HG02588 (cell line): ENCODE data around the gene SLC25A20.

Experiments used
- ATAC-seq: cut with Tn5 transposase; IDR thresholded peaks from one replicate; pipeline ENCODE4 v1.9.1; 2021; ENCODE audit warnings: mild to moderate bottlenecking, moderate library complexity; ENCODE audit not compliant: unreplicated experiment

The SLC25A20 gene

DNA sequence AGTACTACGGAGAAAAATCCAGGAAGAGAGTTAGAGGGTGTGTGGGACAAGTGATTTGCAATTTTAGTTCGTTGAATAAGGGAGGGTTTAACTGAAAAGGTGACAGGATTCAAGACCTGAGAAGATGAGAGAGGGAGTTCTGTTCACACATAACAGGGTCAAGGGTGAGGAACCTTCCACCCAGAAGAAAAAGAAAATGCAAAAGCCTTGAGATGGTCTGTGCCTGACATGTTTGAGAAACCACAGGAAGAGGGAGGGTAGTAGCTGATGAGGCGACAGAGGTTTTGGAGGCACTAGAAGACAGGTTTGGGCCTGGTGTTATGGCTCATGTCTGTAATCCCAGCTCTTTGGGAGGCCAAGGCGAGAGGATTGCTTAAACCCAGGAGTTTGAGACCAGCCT is 591 bp upstream of the SLC25A20 start:
- no peak for ATAC-seq

DNA sequence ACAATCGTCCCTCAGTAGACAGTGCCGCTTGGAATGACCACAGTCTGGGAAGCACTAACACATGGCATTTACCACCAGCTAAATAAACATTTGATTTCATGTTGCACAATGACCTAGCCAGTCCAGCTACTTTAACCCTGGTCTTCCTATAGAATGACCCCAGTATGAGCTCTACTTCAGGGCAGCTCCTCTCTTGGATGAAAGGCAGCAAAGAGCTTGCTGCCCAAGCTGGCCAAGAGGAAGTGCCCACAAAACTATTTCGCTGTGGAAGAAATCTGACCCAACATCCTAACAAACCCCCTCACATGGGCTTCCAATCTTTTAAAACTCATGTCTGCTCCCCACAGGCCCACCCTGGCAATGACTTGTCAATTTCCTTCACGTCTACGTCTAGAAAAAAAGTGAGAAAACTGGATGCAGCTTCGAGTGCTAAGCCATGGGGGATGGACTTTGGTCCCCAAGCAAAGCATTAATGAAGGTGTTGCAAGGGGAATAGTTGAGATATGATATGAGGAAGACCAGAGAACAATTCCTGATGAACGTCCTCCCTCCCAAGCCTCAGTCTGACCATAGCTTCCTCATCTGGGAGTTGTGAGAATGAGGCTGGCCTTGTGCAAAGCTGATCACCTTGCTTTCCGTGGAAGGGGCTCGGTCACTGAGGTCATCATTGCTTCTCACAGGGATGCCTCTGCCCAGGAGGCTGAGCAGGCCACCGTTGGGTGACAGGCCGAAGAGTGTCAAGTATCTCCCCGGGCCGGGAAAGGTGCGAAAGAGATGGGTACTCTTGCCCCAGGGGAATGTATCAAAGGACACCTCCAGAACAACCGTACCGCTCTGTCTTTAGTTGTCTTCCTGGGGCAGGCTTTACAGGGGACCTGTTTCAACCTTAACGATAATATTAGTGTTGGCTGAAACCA is 964 bp downstream of the SLC25A20 start:
- no peak for ATAC-seq

DNA sequence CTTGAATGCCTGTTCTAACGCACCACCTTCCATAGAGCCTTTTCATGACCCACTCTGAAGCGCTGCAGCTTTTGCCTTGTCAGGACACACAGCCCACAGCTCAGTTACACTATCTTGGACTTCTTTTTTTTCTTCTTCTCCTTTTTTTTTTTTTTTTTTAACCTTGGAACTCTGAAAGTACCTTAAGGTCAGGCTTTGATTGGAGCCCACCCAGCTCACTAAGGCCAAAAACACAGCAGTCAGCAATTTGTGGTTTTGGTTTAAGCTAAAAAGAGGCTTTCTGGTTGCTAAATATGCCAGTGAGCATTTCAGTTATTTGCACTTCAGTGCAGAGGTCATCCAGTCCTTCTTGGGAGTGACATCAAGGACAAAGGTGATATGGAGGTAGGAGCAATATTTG is 1.7 kb downstream of the SLC25A20 start:
- no peak for ATAC-seq

- no peak for ATAC-seq
Observed at GRCh38 chr3:48894516-48894915, 4.2 kb downstream of the SLC25A20 start.

DNA sequence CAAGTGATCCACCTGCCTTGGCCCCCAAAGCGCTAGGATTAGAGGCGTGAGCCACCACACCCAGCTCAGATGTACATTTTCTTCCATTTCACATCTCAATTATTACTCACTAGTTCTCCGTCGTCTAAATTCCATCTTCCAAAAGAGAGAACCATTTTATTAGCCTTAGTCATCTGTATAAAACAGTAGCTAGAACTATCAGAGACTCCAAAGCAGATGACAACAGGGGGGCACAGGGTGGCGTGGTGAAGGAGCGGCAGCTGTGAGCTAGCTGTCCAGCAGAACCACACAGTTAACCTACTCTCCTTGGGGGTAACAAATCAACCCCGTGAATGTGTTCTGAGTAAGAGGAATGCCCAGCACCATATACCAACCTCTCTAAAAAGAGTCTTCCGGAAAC is 7.1 kb downstream of the SLC25A20 start:
- no peak for ATAC-seq

- no peak for ATAC-seq
Observed at GRCh38 chr3:48885753-48886152, 12.9 kb downstream of the SLC25A20 start.

GRCh38 chr3:48881652-48882114 is 17.0 kb downstream of the SLC25A20 start:
- ATAC-seq: no peak

DNA sequence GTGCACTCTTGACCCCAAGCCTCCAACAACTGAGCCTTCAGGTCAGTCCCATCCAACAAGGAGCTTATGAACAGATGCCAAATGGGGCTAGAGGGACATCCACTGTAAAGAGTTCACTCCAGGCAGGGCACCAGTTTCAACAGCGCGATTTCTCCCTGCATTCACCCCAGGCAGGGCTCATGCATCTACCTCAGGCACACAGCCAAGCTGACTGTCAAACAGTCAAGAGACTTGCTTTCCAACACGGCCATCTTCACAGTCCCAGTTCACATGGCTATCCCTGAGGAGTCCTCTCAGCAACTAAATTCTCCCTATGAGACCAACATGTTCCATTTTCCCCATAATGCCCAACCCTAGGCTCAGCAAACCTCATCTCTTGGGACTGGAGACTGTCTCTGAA is 17.7 kb downstream of the SLC25A20 start:
- ATAC-seq: no peak

DNA sequence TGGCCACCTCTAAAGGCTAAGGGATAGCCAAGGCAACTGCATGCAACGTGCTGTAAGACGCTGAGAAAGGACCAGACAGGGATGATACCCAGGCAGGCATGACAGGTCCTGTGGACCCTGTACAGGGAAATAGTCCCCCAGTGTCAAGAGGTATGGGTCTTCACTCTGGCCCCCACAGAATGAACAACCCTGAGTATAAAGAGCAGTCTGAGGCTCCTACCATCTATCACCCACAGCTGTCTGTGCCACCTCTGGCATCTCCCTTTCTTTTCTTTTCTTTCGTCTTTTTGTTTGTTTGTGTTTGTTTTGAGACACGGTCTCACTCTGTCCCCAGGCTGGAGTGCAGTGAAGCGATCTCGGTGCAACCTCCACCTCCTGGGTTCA is 18.7 kb downstream of the SLC25A20 start:
- no peak for ATAC-seq

DNA sequence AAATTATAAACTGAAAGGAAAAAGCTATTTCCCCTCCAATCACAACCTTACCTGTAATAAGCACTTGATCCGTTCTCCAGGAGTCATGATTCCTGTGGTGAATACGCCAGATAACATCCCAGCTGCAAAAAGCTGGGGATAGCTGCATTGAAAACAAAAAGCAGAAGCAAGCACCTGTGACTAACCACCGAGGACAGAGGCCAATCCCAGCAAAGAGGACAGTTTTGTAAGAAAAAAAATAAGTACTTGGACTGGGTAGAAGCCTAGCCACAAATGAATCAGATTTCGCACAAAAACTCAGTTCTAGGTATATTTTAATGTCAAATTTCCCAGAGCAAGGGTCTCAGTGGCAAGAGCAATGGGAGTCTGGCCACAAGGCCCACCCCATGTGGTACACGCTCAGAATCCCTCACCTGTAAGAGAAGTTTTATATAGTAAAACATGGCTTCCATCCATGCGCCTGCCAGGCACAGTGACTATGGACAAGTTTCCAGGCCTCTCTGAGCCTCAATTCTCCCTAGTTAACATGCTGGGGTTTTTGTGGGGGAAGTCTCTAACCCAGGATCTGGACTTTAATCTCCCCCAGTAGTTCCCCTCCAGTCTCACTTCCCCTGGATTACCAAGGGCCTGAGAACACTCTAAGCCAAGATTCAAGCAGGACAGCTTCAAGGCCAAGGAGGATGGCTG is 19.2 kb downstream of the SLC25A20 start:
- ATAC-seq: no peak

DNA sequence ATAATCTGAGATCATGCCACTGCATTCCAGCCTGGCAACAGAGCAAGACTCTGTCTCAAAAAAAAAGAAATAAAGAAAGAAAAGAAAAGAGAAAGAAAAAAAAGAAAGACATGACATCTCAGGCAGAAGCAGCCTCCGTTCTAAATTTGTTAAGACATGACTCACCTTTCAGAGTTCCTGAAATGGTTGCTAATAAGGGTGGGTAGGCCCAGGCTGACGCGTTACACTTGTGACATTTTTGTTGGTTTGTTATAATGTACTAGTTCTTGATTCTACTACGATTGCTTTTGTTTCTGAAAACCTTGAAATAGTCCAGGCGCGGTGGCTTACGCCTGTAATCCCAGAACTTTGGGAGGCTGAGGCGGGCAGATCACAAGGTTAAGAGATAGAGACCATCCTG is 21.0 kb downstream of the SLC25A20 start:
- no peak for ATAC-seq

DNA sequence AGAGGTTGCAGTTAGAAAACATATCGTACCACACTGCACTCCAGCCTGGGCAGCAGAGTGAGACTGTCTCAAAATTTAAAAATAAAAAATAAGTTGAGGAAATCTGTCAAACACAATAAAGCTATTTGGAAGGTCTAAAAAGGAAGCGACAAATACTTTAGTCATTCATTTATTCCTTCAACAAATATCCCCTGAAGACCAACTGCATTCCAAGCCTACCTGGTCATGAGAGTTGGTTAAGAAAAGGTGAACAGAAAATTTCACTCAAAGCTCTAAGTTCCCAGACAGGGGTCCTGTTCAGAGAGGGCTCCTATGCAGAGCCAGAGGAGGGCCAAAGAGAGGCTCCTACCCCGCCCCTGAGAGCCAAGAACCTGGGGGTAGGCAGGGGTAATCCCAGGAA is 35.6 kb downstream of the SLC25A20 start:
- ATAC-seq: no peak

GRCh38 chr3:48859206-48859605 is 39.5 kb downstream of the SLC25A20 start:
- no peak for ATAC-seq

DNA sequence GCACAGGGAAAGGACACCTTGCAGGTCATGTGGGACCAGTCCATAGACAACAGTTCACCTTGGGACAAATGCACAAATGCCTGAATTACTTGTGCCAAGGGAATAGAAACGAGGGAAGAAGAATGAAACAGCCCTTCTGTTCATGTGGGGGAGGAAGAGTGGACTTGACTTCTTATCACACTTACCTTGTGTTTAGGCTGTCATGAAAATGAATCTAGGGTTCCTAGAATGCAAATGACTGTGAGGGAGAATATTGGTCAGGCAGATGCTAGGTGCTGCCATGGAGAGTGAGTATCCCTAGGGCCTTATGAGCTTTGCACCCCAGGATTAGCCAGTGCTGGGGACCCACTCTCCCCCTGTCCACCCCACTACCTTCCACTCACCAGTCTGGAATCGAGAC is 40.0 kb downstream of the SLC25A20 start:
- no peak for ATAC-seq

- ATAC-seq: no peak
Observed at GRCh38 chr3:48857641-48858040, 41.0 kb downstream of the SLC25A20 start.

DNA sequence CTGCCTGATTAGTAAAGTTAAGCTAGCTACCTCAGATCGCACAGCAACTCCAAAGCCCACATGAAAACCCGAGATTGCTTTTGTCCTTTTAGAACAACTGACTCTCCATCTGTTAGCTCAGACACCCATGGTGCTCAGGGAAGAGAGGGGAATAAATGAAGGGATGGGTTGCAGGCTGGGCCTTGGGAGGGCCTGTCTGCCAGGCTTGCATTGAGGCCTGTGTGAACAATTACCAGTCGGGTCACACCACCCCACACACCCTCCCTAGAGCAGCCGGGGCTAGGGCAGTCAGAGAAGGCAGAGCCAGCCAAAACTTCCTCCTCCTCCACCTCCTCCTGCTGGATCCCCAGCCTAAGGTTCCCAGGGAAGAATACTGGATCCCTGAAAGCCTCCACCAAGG is 42.2 kb downstream of the SLC25A20 start:
- ATAC-seq: no peak

DNA sequence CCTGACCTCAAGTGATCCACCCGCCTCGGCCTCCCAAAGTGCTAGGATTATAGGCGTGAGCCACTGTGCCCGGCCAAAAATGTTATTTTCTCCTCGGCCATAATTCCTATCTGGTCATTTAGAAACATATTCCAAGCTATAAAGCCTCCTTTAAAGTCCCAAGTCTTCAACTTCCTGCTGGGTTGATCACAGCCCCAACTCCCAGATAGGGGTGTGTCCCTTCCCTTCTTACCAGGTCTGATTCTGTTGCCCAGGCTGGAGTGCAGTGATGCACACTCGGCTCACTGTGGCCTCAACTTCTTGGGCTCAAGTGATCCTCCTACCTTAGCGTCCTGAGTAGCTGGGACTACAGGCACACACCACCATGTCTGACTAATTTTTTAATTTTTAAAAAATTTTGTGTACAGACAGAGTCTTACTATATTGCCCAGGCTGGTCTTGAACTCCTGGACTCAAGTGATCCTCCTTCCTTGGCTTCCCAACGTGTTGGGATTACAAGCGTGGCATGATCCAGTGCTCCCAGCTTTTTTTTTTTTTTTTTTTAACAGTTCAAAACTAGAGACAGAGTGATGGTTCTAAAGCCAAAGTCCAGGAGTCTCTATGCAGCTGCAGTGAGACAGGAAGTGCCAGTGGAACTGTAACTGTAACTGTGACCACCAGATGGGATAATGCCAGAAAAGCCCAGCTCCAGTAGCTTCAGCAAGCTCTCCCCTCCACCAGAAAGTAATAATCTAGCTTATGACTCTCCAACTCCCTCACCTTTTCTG is 42.8 kb downstream of the SLC25A20 start:
- no peak for ATAC-seq

GRCh38 chr3:48852151-48852550 is 46.5 kb downstream of the SLC25A20 start:
- ATAC-seq: no peak

- ATAC-seq: no peak
Observed at GRCh38 chr3:48851407-48851806, 47.3 kb downstream of the SLC25A20 start.

DNA sequence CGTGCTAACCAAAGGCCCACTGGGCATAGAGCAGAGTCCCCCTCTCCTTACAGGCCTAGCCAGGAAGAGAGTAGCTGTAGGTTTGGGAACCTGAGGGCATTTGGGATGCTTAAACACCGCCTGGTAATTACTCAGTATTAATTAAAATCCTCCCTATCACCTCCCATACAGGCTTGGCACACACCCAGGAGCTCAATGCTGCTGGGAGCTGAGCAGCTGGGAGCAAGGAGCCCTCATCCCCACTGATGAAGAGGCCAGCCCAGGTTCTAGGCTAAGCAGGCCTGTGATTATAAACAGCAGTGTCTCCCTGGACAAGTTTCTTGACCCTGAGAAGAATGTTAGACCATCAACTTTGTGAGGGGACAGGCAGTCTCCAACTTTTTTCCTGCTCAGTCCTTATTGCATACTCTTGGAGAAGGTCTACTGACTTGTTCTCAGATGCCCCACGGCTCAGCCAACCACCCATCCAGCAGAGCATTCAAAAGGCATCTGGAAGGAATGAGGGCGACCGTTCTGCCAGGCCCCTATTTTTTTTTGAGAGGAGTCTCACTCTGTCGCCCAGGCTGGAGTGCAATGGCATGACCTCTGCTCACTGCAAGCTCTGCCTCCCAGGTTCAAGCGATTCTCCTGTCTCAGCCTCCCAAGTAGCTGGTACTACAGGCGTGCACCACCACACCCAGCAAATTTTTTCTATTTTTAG is 49.7 kb downstream of the SLC25A20 start:
- ATAC-seq: no peak
